Measurements from ENCODE around the gene TSKS. TPM values are rescaled to one million over a fixed set of nuclear protein-coding genes. Genes with fewer than 3 reads are reported as not detected.

The TSKS gene
- polyA plus RNA-seq, 3 donors = 0.37 to 0.81 (median 0.51) TPM

DNA sequence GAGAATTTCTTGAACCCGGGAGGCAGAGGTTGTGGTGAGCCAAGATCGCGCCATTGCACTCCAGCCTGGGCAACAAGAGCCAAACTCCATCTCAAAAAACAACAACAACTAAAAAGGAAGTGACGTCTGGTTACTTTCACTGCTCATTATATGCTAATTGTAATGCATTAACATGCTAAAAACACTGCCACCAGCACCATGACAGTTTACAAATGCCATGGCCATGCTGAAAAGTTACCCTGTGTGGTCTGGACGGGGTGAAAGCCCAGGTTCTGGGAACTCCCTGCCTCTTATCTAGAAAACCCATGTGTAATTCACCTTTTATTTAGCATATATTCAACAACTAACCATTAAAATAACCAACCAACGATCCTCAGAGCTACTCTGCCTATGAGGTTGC lies 44.1 kb downstream of the TSKS start:
- intact Hi-C loops (cut with micrococcal nuclease) = no loop called here
- Histone ChIP-seq H3K9ac (ENCODE audit: insufficient read depth, low read length, poor library complexity, severe bottlenecking) (no peak overlapping the region), H3K4me1 (ENCODE audit: control insufficient read depth in 1 of 2, insufficient read depth in 2 of 2, low read length in 2 of 2) (peaks cover 7 to 9% of the 10 kb centered on the region in 2 donors), H3K27ac (ENCODE audit: low read depth in 1 of 2, low read length in 2 of 2) (no peak overlapping the region), H4K20me1 (ENCODE audit: insufficient read depth, low read length) (no peaks in the 10 kb centered on the region), H3K79me2 (ENCODE audit: insufficient read depth, low read length) (no peaks in the 10 kb centered on the region), H2AFZ (ENCODE audit: insufficient read depth, low read depth, low read length, poor library complexity, severe bottlenecking) (peak overlapping the region; percentile 17), H3K36me3 (replicated peaks in 1 of 2; ENCODE audit: control insufficient read depth in 1 of 2, insufficient read depth in 2 of 2, low read length in 2 of 2) (no peaks in the 10 kb centered on the region), H3K9me3 (replicated peaks in 1 of 2; ENCODE audit: control insufficient read depth in 1 of 2, insufficient read depth in 1 of 2, low read length in 2 of 2) (no peaks in the 10 kb centered on the region), H3K4me2 (replicated peaks; ENCODE audit: extremely low read depth, low read length, poor library complexity, severe bottlenecking) (no peak overlapping the region), H3K4me3 (replicated peaks in 1 of 3; ENCODE audit: low read depth in 2 of 3, low read length in 3 of 3) (no peak overlapping the region), H3K27me3 (ENCODE audit: control insufficient read depth in 2 of 2, insufficient read depth in 2 of 2, low read length in 2 of 2) (no peaks in the 10 kb centered on the region)
- Mint-ChIP-seq H3K36me3 (no peaks in the 10 kb centered on the region), H3K9me3 (peaks cover 0 to 14% (median 2%) of the 10 kb centered on the region in 7 donors), H3K27me3 (ENCODE audit: low read depth in 3 of 3) (peaks cover 0 to 4% (median 2%) of the 10 kb centered on the region in 3 donors), H3K4me3 (no peak overlapping the region), H3K27ac (peak overlapping the region in 3 of 7 donors; percentile 12 to 50 (median 28)), H3K4me1 (peaks cover 8% of the 10 kb centered on the region)
- TF ChIP-seq, protein P1, sequence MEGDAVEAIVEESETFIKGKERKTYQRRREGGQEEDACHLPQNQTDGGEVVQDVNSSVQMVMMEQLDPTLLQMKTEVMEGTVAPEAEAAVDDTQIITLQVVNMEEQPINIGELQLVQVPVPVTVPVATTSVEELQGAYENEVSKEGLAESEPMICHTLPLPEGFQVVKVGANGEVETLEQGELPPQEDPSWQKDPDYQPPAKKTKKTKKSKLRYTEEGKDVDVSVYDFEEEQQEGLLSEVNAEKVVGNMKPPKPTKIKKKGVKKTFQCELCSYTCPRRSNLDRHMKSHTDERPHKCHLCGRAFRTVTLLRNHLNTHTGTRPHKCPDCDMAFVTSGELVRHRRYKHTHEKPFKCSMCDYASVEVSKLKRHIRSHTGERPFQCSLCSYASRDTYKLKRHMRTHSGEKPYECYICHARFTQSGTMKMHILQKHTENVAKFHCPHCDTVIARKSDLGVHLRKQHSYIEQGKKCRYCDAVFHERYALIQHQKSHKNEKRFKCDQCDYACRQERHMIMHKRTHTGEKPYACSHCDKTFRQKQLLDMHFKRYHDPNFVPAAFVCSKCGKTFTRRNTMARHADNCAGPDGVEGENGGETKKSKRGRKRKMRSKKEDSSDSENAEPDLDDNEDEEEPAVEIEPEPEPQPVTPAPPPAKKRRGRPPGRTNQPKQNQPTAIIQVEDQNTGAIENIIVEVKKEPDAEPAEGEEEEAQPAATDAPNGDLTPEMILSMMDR (IDR thresholded peaks at IDR 0.05) = no peak
- WGBS (ENCODE audit: insufficient coverage) = 84% methylated on average over 2 of the region's 6 CpGs
- DNase-seq = no peak

GRCh38 chr19:49718511-49718910 lies 44.6 kb downstream of the TSKS start:
- Histone ChIP-seq H3K4me2 (replicated peaks; ENCODE audit: extremely low read depth, low read length, poor library complexity, severe bottlenecking) (no peak overlapping the region), H3K27me3 (ENCODE audit: control insufficient read depth in 2 of 2, insufficient read depth in 2 of 2, low read length in 2 of 2) (no peaks in the 10 kb centered on the region), H4K20me1 (ENCODE audit: insufficient read depth, low read length) (no peaks in the 10 kb centered on the region), H3K27ac (ENCODE audit: low read depth in 1 of 2, low read length in 2 of 2) (no peak overlapping the region), H3K79me2 (ENCODE audit: insufficient read depth, low read length) (no peaks in the 10 kb centered on the region), H3K4me3 (replicated peaks in 1 of 3; ENCODE audit: low read depth in 2 of 3, low read length in 3 of 3) (no peak overlapping the region), H2AFZ (ENCODE audit: insufficient read depth, low read depth, low read length, poor library complexity, severe bottlenecking) (no peak overlapping the region), H3K36me3 (replicated peaks in 1 of 2; ENCODE audit: control insufficient read depth in 1 of 2, insufficient read depth in 2 of 2, low read length in 2 of 2) (no peaks in the 10 kb centered on the region), H3K4me1 (ENCODE audit: control insufficient read depth in 1 of 2, insufficient read depth in 2 of 2, low read length in 2 of 2) (peaks cover 7 to 9% of the 10 kb centered on the region in 2 donors), H3K9ac (ENCODE audit: insufficient read depth, low read length, poor library complexity, severe bottlenecking) (no peak overlapping the region), H3K9me3 (replicated peaks in 1 of 2; ENCODE audit: control insufficient read depth in 1 of 2, insufficient read depth in 1 of 2, low read length in 2 of 2) (no peaks in the 10 kb centered on the region)
- TF ChIP-seq, protein P1 (IDR thresholded peaks at IDR 0.05) = no peak
- WGBS (ENCODE audit: insufficient coverage) = 100% methylated on average over 7 of the region's 8 CpGs
- peaks cover 0 to 4% (median 2%) of the 10 kb centered on the region in 3 donors for H3K27me3 Mint-ChIP-seq (ENCODE audit: low read depth in 3 of 3)
- peaks cover 8% of the 10 kb centered on the region for H3K4me1 Mint-ChIP-seq
- no peak overlapping the region for H3K4me3 Mint-ChIP-seq
- H3K9me3 Mint-ChIP-seq = peaks cover 0 to 14% (median 2%) of the 10 kb centered on the region in 7 donors
- H3K27ac Mint-ChIP-seq = peak overlapping the region in 1 of 7 donors; percentile 50
- H3K36me3 Mint-ChIP-seq = no peaks in the 10 kb centered on the region
- DNase-seq = no peak
- intact Hi-C loops (cut with micrococcal nuclease) = no loop called here
